ENCODE data around the gene PMP22. TPM values are rescaled to one million over a fixed set of nuclear protein-coding genes. Genes with fewer than 3 reads are reported as not detected.
"Not testable (repeated sequence)": the region's sequence is repeated elsewhere in the genome, so short reads cannot be mapped to it uniquely, and the experiment has no call there.

The PMP22 gene
- total RNA-seq, 6 donors from 2014 or later: 49.7 to 179 (median 105) TPM

DNA sequence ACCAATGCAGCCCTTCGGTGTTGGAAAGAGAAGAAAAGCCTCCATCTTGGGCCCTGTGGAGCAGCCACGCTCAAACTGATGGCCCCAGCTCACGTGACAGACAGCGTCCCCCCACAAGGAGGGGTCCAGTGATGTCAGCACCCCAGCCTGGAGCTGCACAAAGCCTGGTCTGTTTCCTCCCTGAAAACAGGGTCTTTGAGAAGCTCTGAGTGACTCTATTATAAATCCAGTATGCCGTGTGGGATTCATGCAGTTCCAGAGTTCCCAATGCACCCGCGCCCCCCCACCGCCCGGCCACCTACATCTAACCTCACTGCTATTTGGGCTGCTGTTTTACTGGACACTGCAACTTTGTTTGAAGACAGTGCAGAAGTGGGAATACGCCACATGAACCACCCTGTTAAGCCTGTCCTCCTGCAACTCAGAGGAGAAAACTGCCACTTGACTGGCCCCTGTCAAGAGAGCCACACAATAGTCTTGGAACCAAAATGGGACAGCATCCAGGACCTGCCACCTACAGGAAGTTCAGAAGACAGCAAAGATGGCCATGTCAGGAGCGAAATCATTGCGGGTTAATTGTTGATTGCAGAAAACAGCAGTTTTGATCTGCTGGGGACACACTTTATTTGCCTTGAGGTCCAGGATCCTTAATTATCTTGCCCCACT lies 33.1 kb downstream of the PMP22 start:
- Histone ChIP-seq H3K9me3 (no peaks in the 10 kb centered on the region), H3K4me1 (peaks cover 19 to 38% (median 26%) of the 10 kb centered on the region in 4 donors), H3K27me3 (no peaks in the 10 kb centered on the region), H3K36me3 (peaks cover 7 to 87% (median 21%) of the 10 kb centered on the region in 4 donors), H3K4me3 (no peak overlapping the region), H3K27ac (no peak overlapping the region)
- DNase-seq (peak in 1 of 2 donors; percentile 59), ATAC-seq (ENCODE audit: low FRiP score in 2 of 2) (no peak)
- TF ChIP-seq EP300 (IDR thresholded peaks at IDR 0.05): no peak
- TF ChIP-seq, protein P1, sequence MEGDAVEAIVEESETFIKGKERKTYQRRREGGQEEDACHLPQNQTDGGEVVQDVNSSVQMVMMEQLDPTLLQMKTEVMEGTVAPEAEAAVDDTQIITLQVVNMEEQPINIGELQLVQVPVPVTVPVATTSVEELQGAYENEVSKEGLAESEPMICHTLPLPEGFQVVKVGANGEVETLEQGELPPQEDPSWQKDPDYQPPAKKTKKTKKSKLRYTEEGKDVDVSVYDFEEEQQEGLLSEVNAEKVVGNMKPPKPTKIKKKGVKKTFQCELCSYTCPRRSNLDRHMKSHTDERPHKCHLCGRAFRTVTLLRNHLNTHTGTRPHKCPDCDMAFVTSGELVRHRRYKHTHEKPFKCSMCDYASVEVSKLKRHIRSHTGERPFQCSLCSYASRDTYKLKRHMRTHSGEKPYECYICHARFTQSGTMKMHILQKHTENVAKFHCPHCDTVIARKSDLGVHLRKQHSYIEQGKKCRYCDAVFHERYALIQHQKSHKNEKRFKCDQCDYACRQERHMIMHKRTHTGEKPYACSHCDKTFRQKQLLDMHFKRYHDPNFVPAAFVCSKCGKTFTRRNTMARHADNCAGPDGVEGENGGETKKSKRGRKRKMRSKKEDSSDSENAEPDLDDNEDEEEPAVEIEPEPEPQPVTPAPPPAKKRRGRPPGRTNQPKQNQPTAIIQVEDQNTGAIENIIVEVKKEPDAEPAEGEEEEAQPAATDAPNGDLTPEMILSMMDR (IDR thresholded peaks at IDR 0.05): no peak
- TF ChIP-seq POLR2AphosphoS5 (IDR thresholded peaks at IDR 0.05): no peak
- no peak for TF ChIP-seq POLR2A (IDR thresholded peaks at IDR 0.05)
- WGBS, 2 donors: 88 to 92% methylated on average over 12 of the region's 12 CpGs

DNA sequence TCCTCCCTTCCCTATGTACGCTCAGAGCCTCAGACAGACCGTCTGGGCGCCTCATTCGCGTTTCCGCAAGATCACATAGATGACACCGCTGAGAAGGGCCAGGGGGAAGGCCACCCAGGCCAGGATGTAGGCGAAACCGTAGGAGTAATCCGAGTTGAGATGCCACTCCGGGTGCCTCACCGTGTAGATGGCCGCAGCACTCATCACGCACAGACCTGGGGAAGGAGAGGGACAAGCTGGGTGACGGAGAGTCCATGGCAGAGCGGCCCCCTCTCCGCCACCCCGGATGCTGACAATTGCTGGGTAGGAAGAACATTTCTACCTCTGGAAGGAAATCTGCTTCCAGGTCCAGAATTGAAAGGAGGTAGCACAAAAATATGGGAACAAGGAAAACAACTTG lies 34.3 kb downstream of the PMP22 start:
- TF ChIP-seq EP300 (IDR thresholded peaks at IDR 0.05) (no peak), POLR2A (IDR thresholded peaks at IDR 0.05) (no peak), POLR2AphosphoS5 (IDR thresholded peaks at IDR 0.05) (no peak)
- TF ChIP-seq, protein P1 (IDR thresholded peaks at IDR 0.05): no peak
- Histone ChIP-seq H3K9me3 (no peaks in the 10 kb centered on the region), H3K27ac (no peak overlapping the region), H3K4me1 (peaks cover 11 to 27% (median 14%) of the 10 kb centered on the region in 4 donors), H3K4me3 (no peak overlapping the region), H3K36me3 (peaks cover 7 to 76% (median 21%) of the 10 kb centered on the region in 4 donors), H3K27me3 (no peaks in the 10 kb centered on the region)
- DNase-seq: peak in 1 of 2 donors; percentile 44
- no peak for ATAC-seq (ENCODE audit: low FRiP score in 2 of 2)
- whole genome bisulfite sequencing, 2 donors: 92 to 96% methylated on average over 18 of the region's 18 CpGs

DNA sequence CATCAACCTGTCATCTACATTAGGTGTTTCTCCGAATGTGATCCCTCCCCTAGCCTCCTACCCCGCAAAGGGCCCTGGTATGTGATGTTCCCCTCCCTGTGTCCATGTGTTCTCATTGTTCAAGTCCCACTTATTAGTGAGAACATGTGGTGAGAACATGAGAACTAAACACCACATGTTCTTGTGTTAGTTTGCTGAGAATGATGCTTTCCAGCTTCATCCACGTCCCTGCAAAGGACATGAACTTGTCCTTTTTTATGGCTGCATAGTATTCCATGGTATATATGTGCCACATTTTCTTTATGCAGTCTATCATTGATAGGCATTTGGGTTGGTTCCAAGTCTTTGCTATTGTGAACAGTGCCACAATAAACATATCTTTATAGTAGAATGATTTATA lies 43.3 kb downstream of the PMP22 start:
- H3K36me3 ChIP-seq; DNase-seq; H3K4me1 ChIP-seq; H3K4me3 ChIP-seq; H3K9me3 ChIP-seq; ATAC-seq (ENCODE audit: low FRiP score in 2 of 2); H3K27ac ChIP-seq; H3K27me3 ChIP-seq: not testable (repeated sequence)
- WGBS, 2 donors: 73 to 82% methylated on average over 3 of the region's 3 CpGs

DNA sequence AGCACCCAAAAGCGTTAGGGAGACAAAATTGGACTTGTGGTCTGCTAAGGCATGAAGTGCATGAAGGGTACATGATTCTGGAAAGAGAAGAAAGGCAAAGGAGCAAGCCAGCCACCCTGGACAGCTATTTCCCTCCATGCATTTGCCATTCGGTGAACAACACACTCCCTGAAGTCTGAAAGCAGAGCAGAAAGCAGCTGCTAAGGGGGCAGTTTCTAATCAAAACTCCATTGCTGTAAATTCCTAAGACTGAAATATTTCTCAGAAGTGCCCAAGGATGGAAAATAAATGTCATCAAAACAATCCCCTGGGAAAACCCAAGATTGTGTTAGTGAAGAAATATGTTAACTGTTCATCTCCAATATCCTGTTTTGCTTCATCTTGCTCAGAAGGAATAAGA lies 44.3 kb downstream of the PMP22 start:
- no peaks in the 10 kb centered on the region for H3K27me3 ChIP-seq
- DNase-seq (no peak), ATAC-seq (ENCODE audit: low FRiP score in 2 of 2) (no peak)
- WGBS, 2 donors: 55 to 69% methylated on average over 2 of the region's 2 CpGs
- no peaks in the 10 kb centered on the region for H3K9me3 ChIP-seq
- H3K4me3 ChIP-seq: no peak overlapping the region
- H3K4me1 ChIP-seq: no peaks in the 10 kb centered on the region
- TF ChIP-seq, protein P1 (IDR thresholded peaks at IDR 0.05): no peak
- TF ChIP-seq EP300 (IDR thresholded peaks at IDR 0.05) (no peak), POLR2AphosphoS5 (IDR thresholded peaks at IDR 0.05) (no peak), POLR2A (IDR thresholded peaks at IDR 0.05) (no peak)
- H3K36me3 ChIP-seq: no peaks in the 10 kb centered on the region
- H3K27ac ChIP-seq: no peak overlapping the region

DNA sequence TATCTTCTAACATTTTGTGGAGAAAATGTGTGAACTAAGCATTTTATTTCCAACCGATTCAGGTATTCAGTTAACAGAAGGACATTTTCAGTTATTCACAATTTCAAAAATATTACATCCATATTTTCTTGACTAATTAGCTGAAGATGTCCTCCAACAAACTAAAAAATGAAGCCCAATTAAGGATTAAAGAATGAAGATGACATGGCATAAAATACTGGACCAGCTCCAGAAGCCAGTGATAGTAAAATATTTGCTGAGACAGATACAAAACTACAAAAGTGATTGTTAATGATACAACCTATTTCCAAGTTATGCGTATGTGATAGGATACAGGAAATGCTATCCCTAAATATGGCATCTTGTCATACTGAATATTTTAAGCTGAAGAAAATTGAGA lies 48.6 kb downstream of the PMP22 start:
- DNase-seq (no peak), ATAC-seq (ENCODE audit: low FRiP score in 2 of 2) (no peak)
- H3K9me3 ChIP-seq: no peaks in the 10 kb centered on the region
- TF ChIP-seq, protein P1 (IDR thresholded peaks at IDR 0.05): no peak
- TF ChIP-seq POLR2A (IDR thresholded peaks at IDR 0.05): no peak
- TF ChIP-seq EP300 (IDR thresholded peaks at IDR 0.05): no peak
- TF ChIP-seq POLR2AphosphoS5 (IDR thresholded peaks at IDR 0.05): no peak
- H3K27ac ChIP-seq: no peak overlapping the region
- no peaks in the 10 kb centered on the region for H3K4me1 ChIP-seq
- 84 to 88% methylated on average over 2 of the region's 2 CpGs for WGBS, 2 donors
- no peaks in the 10 kb centered on the region for H3K27me3 ChIP-seq
- no peak overlapping the region for H3K4me3 ChIP-seq
- no peaks in the 10 kb centered on the region for H3K36me3 ChIP-seq

Data from upper lobe of left lung (tissue), 6 donors.